Dendritic cell treated with granulocyte-macrophage colony-stimulating factor and Interleukin-4, amounts not matched to agents 40 ng/mL and 50 ng/mL, for 4 days (primary cell): Measurements from ENCODE around the gene CACNG6.
A peak's percentile ranks its signal among the peaks of the same experiment; 100 is the strongest.

Source experiments
- H3K27ac Mint-ChIP-seq: one replicate; pipeline ENCODE4 v1.8.0; 2022; ENCODE audit warnings: mild to moderate bottlenecking, mixed read lengths
- H3K27me3 Mint-ChIP-seq: one replicate; pipeline ENCODE4 v1.8.0; 2022; ENCODE audit warnings: mild to moderate bottlenecking, mixed read lengths
- H3K36me3 Mint-ChIP-seq: one replicate; pipeline ENCODE4 v1.8.0; 2022; ENCODE audit warnings: low read depth, mixed read lengths
- H3K4me1 Mint-ChIP-seq: one replicate; pipeline ENCODE4 v1.8.0; 2022; ENCODE audit warnings: low read depth, mixed read lengths
- H3K4me3 Mint-ChIP-seq: one replicate; pipeline ENCODE4 v1.8.0; 2022; ENCODE audit warnings: mild to moderate bottlenecking, moderate library complexity, mixed read lengths
- H3K9me3 Mint-ChIP-seq: one replicate; pipeline ENCODE4 v1.8.0; 2022; ENCODE audit warnings: mixed read lengths
- intact Hi-C: fragments of 100-400 bp; cut with micrococcal nuclease; formaldehyde crosslinking; loops from one replicate; pipeline ENCODE4 v1.15.0; 2022

CACNG6 gene

DNA sequence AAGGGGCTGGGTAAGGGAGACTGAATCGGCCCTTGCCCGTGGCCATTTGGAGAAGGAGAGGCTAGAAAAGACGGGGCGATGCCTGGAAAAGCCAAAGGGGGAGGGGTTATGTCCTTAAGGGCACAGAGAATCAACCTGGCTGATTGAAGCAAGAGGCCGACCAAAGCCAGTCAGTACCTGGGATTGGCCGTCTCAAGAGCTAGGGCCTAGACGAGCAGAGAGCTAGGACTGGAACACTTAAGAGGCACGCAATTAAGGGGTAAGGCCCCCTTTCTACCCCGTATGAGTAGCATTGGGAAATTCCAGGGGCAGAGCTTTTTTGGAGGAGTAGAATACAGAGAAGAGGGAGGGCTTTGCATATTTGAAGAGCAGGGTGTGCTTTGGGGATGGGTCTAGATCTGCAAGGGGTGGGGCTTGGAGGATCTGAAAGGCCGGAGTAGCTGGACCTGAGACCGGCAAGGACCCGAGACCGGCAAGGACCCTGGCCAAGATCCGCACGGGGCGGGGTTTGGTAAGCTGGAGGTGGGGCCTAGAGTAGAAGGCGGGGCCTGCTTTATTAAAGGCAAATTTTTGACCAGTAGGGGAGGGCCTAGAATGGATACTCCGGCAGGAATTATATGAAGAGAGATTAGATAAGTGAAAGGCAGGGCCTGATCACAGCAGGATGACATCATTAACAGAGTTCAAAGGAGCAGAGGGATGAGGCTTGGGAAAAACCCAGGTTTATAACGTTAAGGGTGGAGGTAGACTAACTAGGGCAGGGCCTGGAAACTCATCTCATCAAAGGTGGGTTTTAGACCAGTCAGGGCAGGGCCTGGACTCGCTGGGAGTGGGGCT, 10.7 kb upstream of the CACNG6 start:
- Mint-ChIP-seq H3K4me1 (peaks cover 36% of the 10 kb centered on the region), H3K27ac (peak overlapping the region; percentile 17), H3K9me3 (peaks cover 9% of the 10 kb centered on the region), H3K36me3 (no peaks in the 10 kb centered on the region), H3K27me3 (peaks cover 52% of the 10 kb centered on the region), H3K4me3 (peak overlapping the region; percentile 74)
- intact Hi-C loops = no loop called here

DNA sequence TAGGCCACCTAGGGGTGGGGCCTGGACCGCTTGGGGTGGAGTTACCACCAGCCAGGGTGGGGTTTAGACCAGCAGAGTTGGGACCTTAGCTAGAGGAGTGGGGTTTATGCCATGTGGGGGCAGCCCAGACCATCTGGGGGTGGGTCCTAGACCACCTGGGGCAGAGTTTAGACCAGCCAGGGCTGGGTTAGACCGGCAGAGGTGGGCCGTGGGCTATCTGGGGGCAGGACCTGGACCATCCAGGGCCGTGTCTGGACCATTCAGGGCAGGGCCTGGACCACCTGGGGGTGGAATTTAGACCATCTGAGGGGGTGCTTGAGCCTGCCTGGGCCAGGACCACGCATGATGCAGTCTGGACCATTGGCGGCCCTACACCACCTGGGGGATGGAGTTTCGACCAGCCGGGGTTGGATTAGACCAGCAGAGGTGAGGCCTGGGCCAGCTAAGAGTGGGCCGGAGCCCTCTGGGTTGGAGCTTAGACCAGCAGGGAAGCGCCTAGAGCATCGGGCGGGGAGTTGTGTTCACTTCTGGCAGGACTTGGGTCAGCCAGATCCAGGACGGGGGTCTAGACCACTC, 10.0 kb upstream of the CACNG6 start:
- Mint-ChIP-seq H3K36me3 (no peaks in the 10 kb centered on the region), H3K4me3 (peak overlapping the region; percentile 35), H3K27ac (no peak overlapping the region), H3K27me3 (peaks cover 46% of the 10 kb centered on the region), H3K9me3 (peaks cover 9% of the 10 kb centered on the region), H3K4me1 (peaks cover 36% of the 10 kb centered on the region)
- intact Hi-C loops = no loop called here

DNA sequence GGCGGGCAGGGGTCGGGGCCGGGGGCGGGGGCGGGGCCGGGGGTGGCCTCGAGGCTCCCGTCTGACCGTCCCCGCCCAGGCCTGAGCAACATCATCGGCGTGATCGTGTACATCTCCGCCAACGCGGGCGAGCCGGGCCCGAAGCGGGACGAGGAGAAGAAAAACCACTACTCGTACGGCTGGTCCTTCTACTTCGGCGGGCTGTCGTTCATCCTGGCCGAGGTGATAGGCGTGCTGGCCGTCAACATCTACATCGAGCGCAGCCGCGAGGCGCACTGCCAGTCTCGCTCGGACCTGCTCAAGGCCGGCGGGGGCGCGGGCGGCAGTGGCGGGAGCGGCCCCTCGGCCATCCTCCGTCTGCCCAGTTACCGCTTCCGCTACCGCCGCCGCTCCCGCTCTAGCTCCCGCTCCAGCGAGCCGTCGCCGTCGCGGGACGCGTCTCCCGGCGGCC, 9.4 kb upstream of the CACNG6 start:
- Mint-ChIP-seq H3K36me3 (no peaks in the 10 kb centered on the region), H3K4me3 (peak overlapping the region; percentile 37), H3K9me3 (peaks cover 9% of the 10 kb centered on the region), H3K27ac (no peak overlapping the region), H3K27me3 (peaks cover 41% of the 10 kb centered on the region), H3K4me1 (peaks cover 36% of the 10 kb centered on the region)
- intact Hi-C loops = no loop called here

DNA sequence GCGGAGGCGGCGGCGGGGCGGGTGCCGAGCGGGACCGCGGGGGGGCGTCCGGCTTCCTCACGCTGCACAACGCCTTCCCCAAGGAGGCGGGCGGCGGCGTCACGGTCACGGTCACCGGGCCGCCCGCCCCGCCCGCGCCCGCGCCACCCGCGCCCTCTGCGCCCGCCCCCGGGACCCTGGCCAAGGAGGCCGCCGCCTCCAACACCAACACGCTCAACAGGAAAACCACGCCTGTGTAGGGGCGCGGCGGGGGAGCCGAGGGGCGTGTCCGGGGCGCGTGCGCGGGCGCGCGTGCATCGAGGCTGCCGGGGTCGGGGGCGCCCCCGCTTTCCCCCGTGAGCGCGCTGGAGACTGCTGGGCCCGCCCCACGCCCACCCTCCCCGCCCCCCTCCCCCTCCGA, 8.8 kb upstream of the CACNG6 start:
- H3K27ac Mint-ChIP-seq = no peak overlapping the region
- H3K36me3 Mint-ChIP-seq = no peaks in the 10 kb centered on the region
- peaks cover 9% of the 10 kb centered on the region for H3K9me3 Mint-ChIP-seq
- H3K27me3 Mint-ChIP-seq = peaks cover 41% of the 10 kb centered on the region
- H3K4me3 Mint-ChIP-seq = no peak overlapping the region
- intact Hi-C loops = no loop called here
- peaks cover 35% of the 10 kb centered on the region for H3K4me1 Mint-ChIP-seq

DNA sequence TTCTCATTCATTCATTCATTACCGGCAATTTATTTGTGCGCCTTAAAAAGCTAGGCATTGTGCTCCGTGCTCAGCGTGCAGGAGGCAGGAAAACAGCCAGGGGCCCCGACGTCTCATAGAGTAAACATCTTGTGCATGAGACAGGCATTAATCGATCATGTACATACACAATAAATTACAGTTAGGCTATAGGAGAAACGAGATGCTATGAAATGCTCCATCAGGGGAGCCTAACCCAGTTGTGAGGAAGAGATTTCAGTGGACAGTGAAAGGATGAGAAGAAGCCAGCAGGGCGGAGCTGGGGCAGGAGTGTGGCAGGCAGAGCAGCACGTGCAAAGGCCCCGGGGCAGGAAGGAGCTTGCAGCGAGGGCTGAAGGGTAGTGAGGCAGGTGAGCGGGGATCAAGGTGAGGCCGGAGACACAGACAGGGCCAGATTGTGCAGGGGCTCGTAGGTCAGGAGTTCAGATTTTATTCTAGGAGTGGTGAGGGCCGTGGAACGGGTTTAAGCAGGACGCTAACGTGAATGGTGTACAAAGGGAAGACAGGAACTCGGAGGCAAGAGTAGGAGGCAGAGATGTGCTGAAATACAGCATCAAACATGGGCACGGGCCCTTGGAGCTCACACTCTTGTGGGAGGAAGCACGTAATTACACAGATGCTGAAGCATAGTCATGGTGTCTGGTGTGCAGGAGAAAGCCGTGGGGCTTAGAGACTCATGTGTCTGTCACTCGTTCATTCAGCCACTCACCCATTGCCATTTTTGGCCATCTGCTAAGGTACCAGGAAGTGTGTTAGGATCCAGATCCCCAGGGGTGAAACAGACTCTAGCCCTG, 7.8 kb upstream of the CACNG6 start:
- Mint-ChIP-seq H3K27me3 (peaks cover 31% of the 10 kb centered on the region), H3K36me3 (no peaks in the 10 kb centered on the region), H3K9me3 (peaks cover 9% of the 10 kb centered on the region), H3K4me3 (no peak overlapping the region), H3K4me1 (peaks cover 24% of the 10 kb centered on the region), H3K27ac (no peak overlapping the region)
- intact Hi-C loops = no loop called here

DNA sequence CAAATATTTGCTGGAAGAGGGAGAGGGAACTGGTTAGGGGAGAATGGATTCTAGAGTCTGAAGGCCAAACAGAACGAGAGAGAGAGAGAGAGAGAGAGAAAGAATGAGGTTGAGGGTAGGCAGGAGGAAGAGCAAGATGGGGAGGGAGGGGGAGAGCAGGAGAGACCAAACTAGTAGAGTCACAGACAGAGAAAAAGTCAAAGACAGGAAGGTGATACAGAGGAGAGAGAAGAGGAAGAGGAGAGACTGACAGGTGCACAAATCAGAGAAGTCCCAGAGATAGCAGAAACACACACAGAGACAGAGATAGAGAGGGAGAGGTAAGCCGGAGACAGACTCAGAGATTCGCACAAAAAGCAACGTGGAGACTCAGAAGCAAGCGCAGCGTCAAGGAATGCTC, 5.6 kb upstream of the CACNG6 start:
- Mint-ChIP-seq H3K27me3 (peaks cover 12% of the 10 kb centered on the region), H3K9me3 (peaks cover 2% of the 10 kb centered on the region), H3K36me3 (no peaks in the 10 kb centered on the region), H3K27ac (no peak overlapping the region), H3K4me3 (no peak overlapping the region), H3K4me1 (peaks cover 2% of the 10 kb centered on the region)
- intact Hi-C loops = no loop called here

DNA sequence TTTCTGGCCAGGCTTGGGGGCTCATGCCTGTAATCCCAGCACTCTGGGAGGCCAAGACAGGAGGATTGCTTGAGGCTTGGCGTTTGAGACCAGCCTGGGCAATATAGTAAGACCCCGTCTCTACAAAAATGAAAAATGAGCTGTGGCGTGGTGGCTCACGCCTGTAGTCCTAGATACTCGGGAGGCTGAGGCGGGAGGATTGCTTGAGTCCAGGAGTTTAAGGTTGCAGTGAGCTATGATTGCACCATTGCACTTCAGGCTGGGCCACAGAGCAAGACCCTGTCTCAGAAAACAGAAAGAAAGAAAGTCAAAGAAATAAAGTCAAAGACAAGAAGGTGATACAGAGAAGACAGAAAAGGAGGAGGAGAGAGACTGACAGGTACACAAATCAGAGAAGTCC, 2.5 kb upstream of the CACNG6 start:
- Mint-ChIP-seq H3K4me3 (no peak overlapping the region), H3K9me3 (no peaks in the 10 kb centered on the region), H3K36me3 (no peaks in the 10 kb centered on the region), H3K27ac (no peak overlapping the region), H3K4me1 (peaks cover 9% of the 10 kb centered on the region), H3K27me3 (peaks cover 30% of the 10 kb centered on the region)
- intact Hi-C loops = no loop called here

DNA sequence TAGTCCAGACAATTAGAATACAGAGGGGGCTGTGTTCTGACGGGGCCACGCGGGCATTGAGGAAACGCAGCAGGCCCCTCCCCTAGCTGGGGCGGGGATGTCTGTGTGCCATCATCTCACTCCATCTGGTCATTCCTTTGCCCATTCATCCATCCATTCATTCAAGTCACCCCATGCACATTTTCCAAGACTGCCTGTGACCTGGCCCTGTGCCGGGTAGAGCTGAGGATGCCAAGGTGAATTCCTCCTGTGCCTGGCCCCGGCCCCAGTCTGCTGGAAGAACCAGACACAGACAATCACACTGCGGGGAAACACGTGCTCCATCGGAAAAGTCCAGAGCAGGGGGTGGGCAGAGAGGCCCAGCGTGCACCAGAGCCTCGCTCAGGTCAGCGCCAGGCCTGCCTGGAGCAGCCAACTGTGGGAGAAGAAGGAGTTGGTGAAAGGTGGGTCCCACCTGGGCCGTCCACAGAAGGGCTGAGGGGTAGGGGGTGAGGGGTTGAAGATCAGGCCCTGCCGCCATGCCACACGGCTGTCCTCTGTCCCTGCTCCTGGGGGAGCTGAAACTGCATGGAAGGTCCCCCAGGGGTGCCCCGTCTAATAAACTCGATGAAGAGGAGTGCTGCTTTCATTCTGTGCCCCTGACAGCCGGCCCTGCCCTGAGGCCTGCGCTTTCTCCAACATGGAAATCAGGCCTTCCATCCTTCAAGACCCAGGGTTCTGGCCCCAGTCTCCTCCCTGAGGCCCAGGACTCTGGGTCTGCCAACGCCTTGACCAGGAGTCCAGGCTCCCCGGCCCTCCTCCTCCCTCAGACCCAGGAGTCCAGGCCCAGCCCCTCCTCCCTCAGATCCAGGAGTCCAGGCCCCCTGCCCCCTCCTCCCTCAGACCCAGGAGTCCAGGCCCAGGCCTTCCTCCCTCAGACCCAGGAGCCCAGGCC, 1.6 kb upstream of the CACNG6 start:
- H3K27me3 Mint-ChIP-seq = peaks cover 39% of the 10 kb centered on the region
- H3K4me3 Mint-ChIP-seq = no peak overlapping the region
- intact Hi-C loops = no loop called here
- H3K27ac Mint-ChIP-seq = no peak overlapping the region
- H3K4me1 Mint-ChIP-seq = peaks cover 13% of the 10 kb centered on the region
- no peaks in the 10 kb centered on the region for H3K36me3 Mint-ChIP-seq
- H3K9me3 Mint-ChIP-seq = no peaks in the 10 kb centered on the region

DNA sequence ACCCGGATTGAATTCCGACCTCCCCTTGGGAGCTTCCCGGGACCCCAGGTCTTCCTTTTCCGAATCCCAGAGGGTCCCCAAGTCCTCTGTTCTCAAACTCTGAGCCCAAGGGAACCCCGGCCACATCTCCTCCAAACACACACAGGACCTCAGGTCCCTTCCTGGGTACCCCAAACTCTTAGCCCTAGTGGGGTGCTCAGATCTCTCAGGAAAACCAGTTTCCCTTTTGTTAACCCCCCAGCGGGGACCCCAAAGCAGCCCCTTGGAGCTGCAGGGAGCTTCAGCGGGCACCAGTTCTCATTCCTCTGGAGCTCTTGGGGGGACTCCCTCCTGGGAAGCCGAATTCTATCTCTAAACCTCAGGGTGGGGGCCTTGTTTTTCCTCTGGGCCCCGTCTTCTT, 774 bp downstream of the CACNG6 start:
- Mint-ChIP-seq H3K27ac (no peak overlapping the region), H3K4me3 (peak overlapping the region; percentile 50), H3K36me3 (no peaks in the 10 kb centered on the region), H3K4me1 (peaks cover 13% of the 10 kb centered on the region), H3K9me3 (no peaks in the 10 kb centered on the region), H3K27me3 (peaks cover 58% of the 10 kb centered on the region)
- intact Hi-C loops = no loop called here

DNA sequence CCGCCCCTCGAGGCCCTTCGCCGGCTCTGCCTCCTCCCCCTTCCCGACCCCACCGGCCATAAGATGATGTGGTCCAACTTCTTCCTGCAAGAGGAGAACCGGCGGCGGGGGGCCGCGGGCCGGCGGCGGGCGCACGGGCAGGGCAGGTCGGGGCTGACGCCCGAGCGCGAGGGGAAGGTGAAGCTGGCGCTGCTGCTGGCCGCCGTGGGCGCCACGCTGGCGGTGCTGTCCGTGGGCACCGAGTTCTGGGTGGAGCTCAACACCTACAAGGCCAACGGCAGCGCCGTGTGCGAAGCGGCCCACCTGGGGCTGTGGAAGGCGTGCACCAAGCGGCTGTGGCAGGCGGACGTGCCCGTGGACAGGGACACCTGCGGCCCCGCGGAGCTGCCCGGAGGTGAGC, 1.4 kb downstream of the CACNG6 start:
- no peak overlapping the region for H3K27ac Mint-ChIP-seq
- H3K9me3 Mint-ChIP-seq = no peaks in the 10 kb centered on the region
- H3K36me3 Mint-ChIP-seq = no peaks in the 10 kb centered on the region
- intact Hi-C loops = no loop called here
- H3K27me3 Mint-ChIP-seq = peaks cover 64% of the 10 kb centered on the region
- peaks cover 13% of the 10 kb centered on the region for H3K4me1 Mint-ChIP-seq
- no peak overlapping the region for H3K4me3 Mint-ChIP-seq

DNA sequence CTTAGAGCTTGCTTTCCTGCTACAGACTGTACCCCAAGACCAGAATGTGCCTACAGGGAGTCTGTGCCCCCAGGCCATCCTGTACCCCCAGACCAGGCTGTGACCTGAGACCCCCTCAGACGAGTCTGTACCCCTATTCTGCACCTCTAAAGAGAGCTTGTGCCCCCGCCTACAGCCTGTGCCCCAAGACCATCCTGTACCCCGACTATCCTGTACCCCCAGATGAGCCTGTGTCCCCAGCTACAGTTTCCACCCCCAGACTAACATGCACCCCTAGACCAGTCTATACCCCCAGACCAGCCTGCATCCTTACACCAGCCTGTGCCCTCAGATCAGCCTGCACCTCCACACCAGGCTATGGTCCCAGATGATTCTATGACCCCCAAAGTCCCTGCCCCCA, 2.0 kb downstream of the CACNG6 start:
- H3K9me3 Mint-ChIP-seq = no peaks in the 10 kb centered on the region
- H3K4me1 Mint-ChIP-seq = peaks cover 13% of the 10 kb centered on the region
- H3K36me3 Mint-ChIP-seq = no peaks in the 10 kb centered on the region
- no peak overlapping the region for H3K27ac Mint-ChIP-seq
- H3K4me3 Mint-ChIP-seq = no peak overlapping the region
- intact Hi-C loops = no loop called here
- H3K27me3 Mint-ChIP-seq = peaks cover 70% of the 10 kb centered on the region

DNA sequence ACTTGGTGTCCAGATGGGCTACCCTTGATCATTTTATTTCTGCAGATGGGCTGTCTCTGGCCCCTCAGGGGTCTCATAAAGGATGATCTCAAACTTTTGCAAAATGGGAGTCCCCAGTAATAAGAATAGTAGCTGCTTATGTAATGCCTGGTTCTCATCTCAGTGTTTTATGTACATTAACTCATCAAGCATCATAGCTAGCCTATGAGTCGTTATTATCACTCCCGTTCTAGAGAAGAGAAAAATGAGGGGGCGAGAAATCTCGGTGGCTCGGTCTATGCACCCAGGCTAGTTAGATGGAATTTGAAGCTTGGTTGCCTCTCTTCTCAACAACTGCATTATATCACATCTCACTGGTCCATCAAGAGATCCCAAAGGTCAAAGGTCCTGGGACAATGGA, 3.4 kb downstream of the CACNG6 start:
- Mint-ChIP-seq H3K4me1 (peaks cover 13% of the 10 kb centered on the region), H3K9me3 (no peaks in the 10 kb centered on the region), H3K27ac (no peak overlapping the region), H3K36me3 (no peaks in the 10 kb centered on the region), H3K27me3 (peaks cover 84% of the 10 kb centered on the region), H3K4me3 (no peak overlapping the region)
- intact Hi-C loops = no loop called here

DNA sequence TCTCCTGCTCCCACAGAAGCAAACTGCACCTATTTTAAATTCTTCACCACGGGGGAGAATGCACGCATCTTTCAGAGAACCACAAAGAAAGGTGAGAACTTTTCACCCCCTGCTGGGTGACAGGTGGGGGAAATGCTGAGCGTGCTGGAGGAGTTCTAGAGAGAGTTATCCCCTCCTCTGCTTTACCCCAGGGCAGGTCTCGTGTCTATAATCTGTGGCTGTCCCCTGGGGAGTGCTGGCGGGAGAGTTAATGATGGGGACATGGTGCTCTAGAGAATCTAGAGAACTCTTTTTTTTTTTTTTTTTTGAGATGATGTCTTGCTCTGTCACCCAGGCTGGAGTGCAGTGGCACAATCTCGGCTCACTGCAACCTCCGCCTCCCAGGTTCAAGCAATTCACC, 6.8 kb downstream of the CACNG6 start:
- Mint-ChIP-seq H3K4me3 (no peak overlapping the region), H3K27ac (no peak overlapping the region), H3K36me3 (no peaks in the 10 kb centered on the region), H3K27me3 (peaks cover 79% of the 10 kb centered on the region), H3K4me1 (peaks cover 11% of the 10 kb centered on the region), H3K9me3 (no peaks in the 10 kb centered on the region)
- intact Hi-C loops = no loop called here
